Keratinocyte (primary cell): Measurements from ENCODE around the gene PBX2. TPM values are rescaled to one million over a fixed set of nuclear protein-coding genes. Genes with fewer than 3 reads are reported as not detected.

ENCODE experiments used
- DNase-seq: peaks from one replicate; pipeline ENCODE4 v3.0.0-alpha.2; 2011; ENCODE audit warnings: low read depth, missing footprints, low spot score
- FAIRE-seq: peaks from 2 replicates; lab custom pipeline; 2011; peaks lifted over from hg19 to GRCh38; lab: Jason Lieb, UNC
- H2AFZ ChIP-seq: 2 replicates; pipeline ENCODE4 v1.6.0; 2012; ENCODE audit warnings: low read length, control low read depth, inconsistent platforms; ENCODE audit not compliant: control insufficient read depth
- H3K27ac ChIP-seq: 2 replicates; pipeline ENCODE4 v1.5.1; 2011; ENCODE audit warnings: low read length; ENCODE audit not compliant: control insufficient read depth, insufficient read depth
- H3K27me3 ChIP-seq: 3 replicates; pipeline ENCODE4 v1.6.0; 2011; ENCODE audit warnings: low read length; ENCODE audit not compliant: control insufficient read depth, insufficient read depth; ENCODE audit errors: extremely low read depth
- H3K36me3 ChIP-seq, 2 experiments: 2 replicates in 1 of 2; 3 replicates in 1 of 2; pipeline ENCODE4 v1.5.1; 2011; ENCODE audit warnings: low read length in 2 of 2, mild to moderate bottlenecking in 1 of 2; ENCODE audit not compliant: control insufficient read depth in 2 of 2, insufficient read depth in 2 of 2; ENCODE audit errors: extremely low read depth in 1 of 2
- H3K4me1 ChIP-seq: 3 replicates; pipeline ENCODE4 v1.5.1; 2011; ENCODE audit warnings: low read length; ENCODE audit not compliant: control insufficient read depth, insufficient read depth; ENCODE audit errors: extremely low read depth
- H3K4me2 ChIP-seq: 3 replicates; pipeline ENCODE4 v1.6.0; 2011; ENCODE audit warnings: low read depth, low read length; ENCODE audit not compliant: control insufficient read depth, insufficient read depth; ENCODE audit errors: extremely low read depth
- H3K4me3 ChIP-seq, 3 experiments: fragments of 200-600 bp in 1 of 3; sonication (generic) in 1 of 3; 2 replicates in 2 of 3; 3 replicates in 1 of 3; pipeline ENCODE4 v1.5.1; 2011 to 2016; ENCODE audit warnings: low read length in 3 of 3, mild to moderate bottlenecking in 3 of 3, control low read depth in 2 of 3, inconsistent platforms in 1 of 3, low read depth in 1 of 3, mixed read lengths in 1 of 3, mixed run types in 1 of 3, moderate library complexity in 1 of 3; ENCODE audit not compliant: control insufficient read depth in 2 of 3, insufficient read depth in 2 of 3; ENCODE audit errors: extremely low read depth in 1 of 3
- H3K79me2 ChIP-seq: 2 replicates; pipeline ENCODE4 v1.6.0; 2012; ENCODE audit warnings: low read length; ENCODE audit not compliant: control insufficient read depth, insufficient read depth
- H3K9ac ChIP-seq: 3 replicates; pipeline ENCODE4 v1.6.0; 2011; ENCODE audit warnings: low read length; ENCODE audit not compliant: control insufficient read depth, insufficient read depth; ENCODE audit errors: extremely low read depth
- H3K9me1 ChIP-seq: 3 replicates; pipeline ENCODE4 v1.6.0; 2011; ENCODE audit warnings: low read length; ENCODE audit not compliant: control insufficient read depth, insufficient read depth; ENCODE audit errors: extremely low read depth
- H3K9me3 ChIP-seq: 2 replicates; pipeline ENCODE4 v1.5.1; 2012; ENCODE audit warnings: low read depth, low read length; ENCODE audit not compliant: control insufficient read depth
- H4K20me1 ChIP-seq: 3 replicates; pipeline ENCODE4 v1.6.0; 2011; ENCODE audit warnings: low read length; ENCODE audit not compliant: control insufficient read depth, insufficient read depth; ENCODE audit errors: extremely low read depth
- CTCF ChIP-seq, 3 experiments: IDR thresholded peaks in 1 of 3; conservative IDR thresholded peaks in 1 of 3; optimal IDR thresholded peaks in 1 of 3; 2 replicates in 2 of 3; 3 replicates in 1 of 3; pipeline versions ENCODE3 to v1.5.1; 2011; ENCODE audit warnings: low read length in 3 of 3, mild to moderate bottlenecking in 3 of 3, moderate library complexity in 2 of 3, control low read depth in 1 of 3, inconsistent platforms in 1 of 3; ENCODE audit not compliant: insufficient read depth in 2 of 3; ENCODE audit errors: extremely low read depth in 1 of 3
- EZH2 ChIP-seq: IDR thresholded peaks from one replicate; pipeline ENCODE4 v1.6.1; 2012; ENCODE audit warnings: inconsistent platforms, mild to moderate bottlenecking, low read length, moderate library complexity
- dilution Hi-C: fragments of 300-500 bp; cut with MboI; formaldehyde crosslinking; loops from one replicate; pipeline ENCODE4 v1.7.0; 2020; ENCODE audit warnings: low sequenced_read_pairs; ENCODE audit not compliant: extremely low pct_ligation_motif_present
- polyA plus RNA-seq, 5 experiments: library from polyadenylated mRNA; depleted of rRNA in 3 of 5; stranded (reverse) in 3 of 5; stranded (forward) in 1 of 5; unstranded in 1 of 5; fragments of >200 nt; gene quantifications; 1 replicate in 1 of 5; 2 replicates in 3 of 5; 3 replicates in 1 of 5; pipeline versions ENCODE4 v1.2.1 to v1.2.3, GENCODE V29; 2011 to 2012; ENCODE audit warnings: missing spikeins in 2 of 5, low read depth in 1 of 5, low replicate concordance in 1 of 5

The PBX2 gene
- polyA plus RNA-seq, 1 donor (not counting 4 experiments of a cell fraction or from before 2014, with no cell fraction given), result 43.5 TPM

- H3K4me1 ChIP-seq, result peaks cover 48% of the 10 kb centered on the region
These were observed 14.7 kb downstream of the PBX2 start for GRCh38 chr6:32175322-32175710.

GRCh38 chr6:32174416-32174815 is 15.6 kb downstream of the PBX2 start:
- H3K79me2 ChIP-seq, result peaks cover 30% of the 10 kb centered on the region
- peak overlapping the region; percentile 96 for H3K4me2 ChIP-seq
- no peak for FAIRE-seq
- no peak overlapping the region for H2AFZ ChIP-seq
- no peaks in the 10 kb centered on the region for H4K20me1 ChIP-seq
- no peak overlapping the region for H3K9ac ChIP-seq
- H3K4me1 ChIP-seq, result peaks cover 48% of the 10 kb centered on the region
- no peaks in the 10 kb centered on the region for H3K27me3 ChIP-seq
- H3K36me3 ChIP-seq, result peaks cover 10 to 14% of the 10 kb centered on the region in 2 experiments
- no peaks in the 10 kb centered on the region for H3K9me1 ChIP-seq
- no peak for DNase-seq
- dilution Hi-C loops, result no loop called here
- TF ChIP-seq CTCF (optimal IDR thresholded peaks at IDR 0.05 in 1 of 3, IDR thresholded peaks at IDR 0.05 in 1 of 3, conservative IDR thresholded peaks at IDR 0.05 in 1 of 3; ENCODE audit: extremely low read depth in 1 of 3, insufficient read depth in 2 of 3, low read length in 3 of 3), result no peak
- TF ChIP-seq EZH2, result no peak
- H3K27ac ChIP-seq, result no peak overlapping the region
- no peak overlapping the region for H3K4me3 ChIP-seq
- no peaks in the 10 kb centered on the region for H3K9me3 ChIP-seq

More at GRCh38 chr6:32175322-32175710, 14.7 kb downstream of the PBX2 start:
- peaks cover 30% of the 10 kb centered on the region for H3K79me2 ChIP-seq
- H3K9me3 ChIP-seq, result no peaks in the 10 kb centered on the region
- no peak for FAIRE-seq
- H3K9me1 ChIP-seq, result no peaks in the 10 kb centered on the region
- H3K27me3 ChIP-seq, result no peaks in the 10 kb centered on the region
- no peak overlapping the region for H2AFZ ChIP-seq
- H3K27ac ChIP-seq, result peak overlapping the region; percentile 51
- peak overlapping the region; percentile 90 for H3K9ac ChIP-seq
- H3K4me3 ChIP-seq, result peak overlapping the region; percentile 76 to 87 (median 86)
- no peaks in the 10 kb centered on the region for H4K20me1 ChIP-seq
- no peak for TF ChIP-seq EZH2
- no peak for TF ChIP-seq CTCF (optimal IDR thresholded peaks at IDR 0.05 in 1 of 3, IDR thresholded peaks at IDR 0.05 in 1 of 3, conservative IDR thresholded peaks at IDR 0.05 in 1 of 3; ENCODE audit: extremely low read depth in 1 of 3, insufficient read depth in 2 of 3, low read length in 3 of 3)
- peak overlapping the region; percentile 96 for H3K4me2 ChIP-seq
- no peak for DNase-seq
- dilution Hi-C loops, result no loop called here
- peaks cover 3 to 9% of the 10 kb centered on the region in 2 experiments for H3K36me3 ChIP-seq
